Measurements from ENCODE around the gene ELANE.

- TF ChIP-seq CTCF (IDR thresholded peaks at IDR 0.05; ENCODE audit: insufficient read depth, low read length) (no peak), REST (IDR thresholded peaks at IDR 0.05; ENCODE audit: insufficient replicate concordance, low read depth) (no peak), SPI1 (IDR thresholded peaks at IDR 0.05; ENCODE audit: borderline replicate concordance, low read depth) (no peak), GABPA (IDR thresholded peaks at IDR 0.05; ENCODE audit: low read depth) (no peak)
Observed at GRCh38 chr19:803099-803561, 49.0 kb upstream of the ELANE start.
